T-helper 2 cell treated with Interferon-gamma antibody and Interleukin-4, amounts not matched to agents 5 μg/mL and 100 μg/mL, for 36 hours (primary cell): ENCODE data around the gene FAM185A.
"Not testable (repeated sequence)": the region's sequence is repeated elsewhere in the genome, so short reads cannot be mapped to it uniquely, and the experiment has no call there.

ENCODE experiments used
- DNase-seq: peaks from one replicate; pipeline ENCODE4 v3.0.0; 2021; ENCODE audit warnings: low spot score
- H3K27ac Mint-ChIP-seq: one replicate; pipeline ENCODE4 v1.8.0; 2021; ENCODE audit warnings: mild to moderate bottlenecking, mixed read lengths
- H3K27me3 Mint-ChIP-seq: one replicate; pipeline ENCODE4 v1.8.0; 2021; ENCODE audit warnings: low read depth, mixed read lengths
- H3K36me3 Mint-ChIP-seq: one replicate; pipeline ENCODE4 v1.8.0; 2021; ENCODE audit warnings: low read depth, mixed read lengths
- H3K4me1 Mint-ChIP-seq: one replicate; pipeline ENCODE4 v1.8.0; 2021; ENCODE audit warnings: low read depth, mixed read lengths
- H3K4me3 Mint-ChIP-seq: one replicate; pipeline ENCODE4 v1.8.0; 2022; ENCODE audit warnings: mild to moderate bottlenecking, moderate library complexity, mixed read lengths
- H3K9me3 Mint-ChIP-seq: one replicate; pipeline ENCODE4 v1.8.0; 2021; ENCODE audit warnings: mixed read lengths

Gene FAM185A

GRCh38 chr7:102830197-102830596 is 81.4 kb downstream of the FAM185A start:
- no peak overlapping the region for H3K27ac Mint-ChIP-seq
- no peak overlapping the region for H3K4me3 Mint-ChIP-seq
- peaks cover 8% of the 10 kb centered on the region for H3K36me3 Mint-ChIP-seq
- DNase-seq: no peak
- H3K27me3 Mint-ChIP-seq: peaks cover 2% of the 10 kb centered on the region
- peaks cover 3% of the 10 kb centered on the region for H3K4me1 Mint-ChIP-seq
- no peaks in the 10 kb centered on the region for H3K9me3 Mint-ChIP-seq

GRCh38 chr7:102832674-102833073 is 83.9 kb downstream of the FAM185A start:
- peaks cover 6% of the 10 kb centered on the region for H3K36me3 Mint-ChIP-seq
- H3K4me1 Mint-ChIP-seq: peaks cover 5% of the 10 kb centered on the region
- no peak overlapping the region for H3K4me3 Mint-ChIP-seq
- no peaks in the 10 kb centered on the region for H3K9me3 Mint-ChIP-seq
- no peak for DNase-seq
- H3K27ac Mint-ChIP-seq: no peak overlapping the region
- H3K27me3 Mint-ChIP-seq: peaks cover 12% of the 10 kb centered on the region

- Mint-ChIP-seq H3K4me1 (peaks cover 5% of the 10 kb centered on the region), H3K36me3 (peaks cover 6% of the 10 kb centered on the region), H3K27me3 (peaks cover 14% of the 10 kb centered on the region), H3K27ac (no peak overlapping the region), H3K9me3 (no peaks in the 10 kb centered on the region), H3K4me3 (no peak overlapping the region)
- DNase-seq: no peak
Observed at GRCh38 chr7:102833343-102833742, 84.5 kb downstream of the FAM185A start.

- H3K27me3 Mint-ChIP-seq: peaks cover 14% of the 10 kb centered on the region
- H3K36me3 Mint-ChIP-seq: peaks cover 2% of the 10 kb centered on the region
- H3K27ac Mint-ChIP-seq: no peak overlapping the region
- DNase-seq: no peak
- H3K4me3 Mint-ChIP-seq: no peak overlapping the region
- H3K4me1 Mint-ChIP-seq: peaks cover 5% of the 10 kb centered on the region
- no peaks in the 10 kb centered on the region for H3K9me3 Mint-ChIP-seq
Observed at GRCh38 chr7:102834466-102834865, 85.7 kb downstream of the FAM185A start.

GRCh38 chr7:102834999-102835398 is 86.2 kb downstream of the FAM185A start:
- peaks cover 14% of the 10 kb centered on the region for H3K27me3 Mint-ChIP-seq
- no peaks in the 10 kb centered on the region for H3K9me3 Mint-ChIP-seq
- no peak overlapping the region for H3K4me3 Mint-ChIP-seq
- peaks cover 5% of the 10 kb centered on the region for H3K4me1 Mint-ChIP-seq
- H3K36me3 Mint-ChIP-seq: peaks cover 2% of the 10 kb centered on the region
- DNase-seq: peak; percentile 63
- no peak overlapping the region for H3K27ac Mint-ChIP-seq

GRCh38 chr7:102836191-102836919 is 87.6 kb downstream of the FAM185A start:
- H3K27ac Mint-ChIP-seq: no peak overlapping the region
- DNase-seq: no peak

GRCh38 chr7:102836977-102837376 is 88.2 kb downstream of the FAM185A start:
- Mint-ChIP-seq H3K27me3 (peaks cover 16% of the 10 kb centered on the region), H3K4me3 (no peak overlapping the region), H3K9me3 (no peaks in the 10 kb centered on the region), H3K27ac (no peak overlapping the region), H3K4me1 (peaks cover 5% of the 10 kb centered on the region), H3K36me3 (no peaks in the 10 kb centered on the region)
- no peak for DNase-seq

More at GRCh38 chr7:102836191-102836919, 87.6 kb downstream of the FAM185A start:
- Mint-ChIP-seq H3K9me3 (no peaks in the 10 kb centered on the region), H3K4me1 (peaks cover 5% of the 10 kb centered on the region), H3K4me3 (no peak overlapping the region), H3K27me3 (peaks cover 14% of the 10 kb centered on the region), H3K36me3 (no peaks in the 10 kb centered on the region)

GRCh38 chr7:102837802-102838201 is 89.0 kb downstream of the FAM185A start:
- Mint-ChIP-seq H3K27me3 (peaks cover 21% of the 10 kb centered on the region), H3K36me3 (no peaks in the 10 kb centered on the region), H3K27ac (no peak overlapping the region), H3K9me3 (no peaks in the 10 kb centered on the region), H3K4me1 (peaks cover 5% of the 10 kb centered on the region), H3K4me3 (no peak overlapping the region)
- DNase-seq: no peak

- not testable (repeated sequence) for H3K36me3 Mint-ChIP-seq, H3K9me3 Mint-ChIP-seq, H3K4me1 Mint-ChIP-seq, H3K4me3 Mint-ChIP-seq, H3K27ac Mint-ChIP-seq, DNase-seq
- peaks cover 19% of the 10 kb centered on the region for H3K27me3 Mint-ChIP-seq
Observed at GRCh38 chr7:102838572-102839101, 89.8 kb downstream of the FAM185A start.

- peaks cover 30% of the 10 kb centered on the region for H3K27me3 Mint-ChIP-seq
- no peak overlapping the region for H3K4me3 Mint-ChIP-seq
- H3K4me1 Mint-ChIP-seq: peaks cover 3% of the 10 kb centered on the region
- H3K27ac Mint-ChIP-seq: no peak overlapping the region
- no peak for DNase-seq
- H3K36me3 Mint-ChIP-seq: no peaks in the 10 kb centered on the region
- H3K9me3 Mint-ChIP-seq: no peaks in the 10 kb centered on the region
Observed at GRCh38 chr7:102840404-102840803, 91.6 kb downstream of the FAM185A start.

- Mint-ChIP-seq H3K9me3 (no peaks in the 10 kb centered on the region), H3K27ac (no peak overlapping the region), H3K27me3 (peaks cover 35% of the 10 kb centered on the region), H3K4me3 (no peak overlapping the region), H3K4me1 (peaks cover 3% of the 10 kb centered on the region), H3K36me3 (no peaks in the 10 kb centered on the region)
- DNase-seq: no peak
Observed at GRCh38 chr7:102841290-102841689, 92.5 kb downstream of the FAM185A start.

GRCh38 chr7:102842284-102842683 is 93.5 kb downstream of the FAM185A start:
- peaks cover 30% of the 10 kb centered on the region for H3K27me3 Mint-ChIP-seq
- H3K4me3 Mint-ChIP-seq: no peak overlapping the region
- no peak overlapping the region for H3K27ac Mint-ChIP-seq
- no peak for DNase-seq
- H3K9me3 Mint-ChIP-seq: no peaks in the 10 kb centered on the region
- H3K36me3 Mint-ChIP-seq: no peaks in the 10 kb centered on the region
- peaks cover 3% of the 10 kb centered on the region for H3K4me1 Mint-ChIP-seq

- Mint-ChIP-seq H3K4me1 (peaks cover 3% of the 10 kb centered on the region), H3K9me3 (no peaks in the 10 kb centered on the region), H3K27me3 (peaks cover 25% of the 10 kb centered on the region), H3K27ac (no peak overlapping the region), H3K4me3 (no peak overlapping the region), H3K36me3 (no peaks in the 10 kb centered on the region)
- no peak for DNase-seq
Observed at GRCh38 chr7:102843850-102844249, 95.1 kb downstream of the FAM185A start.

- Mint-ChIP-seq H3K4me1 (peaks cover 3% of the 10 kb centered on the region), H3K27me3 (peaks cover 32% of the 10 kb centered on the region), H3K4me3 (no peak overlapping the region), H3K36me3 (no peaks in the 10 kb centered on the region), H3K27ac (no peak overlapping the region), H3K9me3 (no peaks in the 10 kb centered on the region)
- DNase-seq: no peak
Observed at GRCh38 chr7:102845346-102845745, 96.5 kb downstream of the FAM185A start.

GRCh38 chr7:102849079-102849478 is 100.3 kb downstream of the FAM185A start:
- H3K36me3 Mint-ChIP-seq: no peaks in the 10 kb centered on the region
- H3K9me3 Mint-ChIP-seq: peaks cover 4% of the 10 kb centered on the region
- H3K4me1 Mint-ChIP-seq: peaks cover 3% of the 10 kb centered on the region
- no peak for DNase-seq
- no peak overlapping the region for H3K27ac Mint-ChIP-seq
- no peak overlapping the region for H3K4me3 Mint-ChIP-seq
- peaks cover 36% of the 10 kb centered on the region for H3K27me3 Mint-ChIP-seq
